Thyroid gland (tissue), 4 donors: ENCODE data around the gene ZNF839. TPM values are rescaled to one million over a fixed set of nuclear protein-coding genes. Genes with fewer than 3 reads are reported as not detected.

Source experiments
- DNase-seq, 2 donors: peaks; one replicate each; pipeline ENCODE4 v3.0.0-alpha.2; 2019
- H3K27ac ChIP-seq, 3 donors: fragments of 200-600 bp; sonication (generic); 1 replicate in 2 of 3; 2 replicates in 1 of 3; pipeline ENCODE4 v1.5.1; 2016 to 2019; ENCODE audit warnings: mild to moderate bottlenecking in 1 of 3, moderate library complexity in 1 of 3
- H3K27me3 ChIP-seq: fragments of 200-600 bp; sonication (generic); one replicate; pipeline ENCODE4 v1.5.1; 2019
- H3K36me3 ChIP-seq, 2 donors: fragments of 200-600 bp; sonication (generic); one replicate each; pipeline ENCODE4 v1.5.1; 2016 to 2019
- H3K4me1 ChIP-seq, 2 donors: fragments of 200-600 bp; sonication (generic); one replicate each; pipeline ENCODE4 v1.5.1; 2017 to 2019
- H3K4me3 ChIP-seq, 3 donors: fragments of 200-600 bp; sonication (generic); replicated peaks in 1 of 3; 1 replicate in 2 of 3; 2 replicates in 1 of 3; pipeline ENCODE4 v1.5.1; 2016; ENCODE audit warnings: mild to moderate bottlenecking in 1 of 3
- H3K9me3 ChIP-seq: fragments of 200-600 bp; sonication (generic); one replicate; pipeline ENCODE4 v1.5.1; 2017
- POLR2A ChIP-seq, 2 donors: fragments of 450-650 bp; IDR thresholded peaks; one replicate each; pipeline ENCODE4 v1.6.1; 2017; ENCODE audit warnings: antibody characterized with exemption in 2 of 2, mild to moderate bottlenecking in 2 of 2, moderate library complexity in 1 of 2
- WGBS, 2 donors: methylation state at CpG; one replicate each; pipeline ENCODE4 v1.1.5; 2017; 5-methylcytosine and 5-hydroxymethylcytosine counted together
- intact Hi-C: fragments of 100-400 bp; cut with DNase I; formaldehyde crosslinking; loops from one replicate; pipeline ENCODE4 v1.15.1; 2023
- total RNA-seq, 4 donors: library from RNA; depleted of rRNA; stranded (reverse); fragments of >200 nt; gene quantifications; one replicate each; pipeline ENCODE4 v1.2.3, GENCODE V29; 2016
- TF ChIP-seq, protein P1 (sequence below), 6 experiments: fragments of 200-600 bp in 3 of 6; fragments of 450-650 bp in 3 of 6; sonication (generic) in 3 of 6; IDR thresholded peaks; one replicate each; pipeline ENCODE4 v1.5.1; 2016 to 2019; ENCODE audit warnings: antibody characterized with exemption in 6 of 6, mild to moderate bottlenecking in 2 of 6, inconsistent platforms in 1 of 6, moderate library complexity in 1 of 6

Gene ZNF839
- total RNA-seq, 4 donors from 2014 or later: 9.1 to 14.2 (median 12.9) TPM

DNA sequence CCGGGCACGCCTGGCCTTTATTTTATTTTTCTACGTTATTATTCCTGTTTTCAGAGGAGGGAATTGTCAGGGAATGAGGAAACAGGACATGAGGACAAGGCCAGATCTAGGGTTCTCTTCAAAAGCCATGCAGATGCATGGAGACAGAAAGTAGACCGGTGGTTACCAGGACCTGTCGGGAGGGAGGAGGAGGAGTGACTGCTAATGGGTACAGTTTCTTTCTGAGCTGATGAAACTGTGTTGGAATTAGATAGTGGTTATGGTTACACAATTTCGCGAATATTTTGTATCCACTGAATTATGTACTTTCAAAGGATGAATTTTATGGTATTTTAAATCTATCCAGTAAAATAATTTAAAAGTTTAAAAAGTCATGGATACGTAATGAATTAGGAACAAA is 11.3 kb downstream of the ZNF839 start:
- TF ChIP-seq, protein P1, sequence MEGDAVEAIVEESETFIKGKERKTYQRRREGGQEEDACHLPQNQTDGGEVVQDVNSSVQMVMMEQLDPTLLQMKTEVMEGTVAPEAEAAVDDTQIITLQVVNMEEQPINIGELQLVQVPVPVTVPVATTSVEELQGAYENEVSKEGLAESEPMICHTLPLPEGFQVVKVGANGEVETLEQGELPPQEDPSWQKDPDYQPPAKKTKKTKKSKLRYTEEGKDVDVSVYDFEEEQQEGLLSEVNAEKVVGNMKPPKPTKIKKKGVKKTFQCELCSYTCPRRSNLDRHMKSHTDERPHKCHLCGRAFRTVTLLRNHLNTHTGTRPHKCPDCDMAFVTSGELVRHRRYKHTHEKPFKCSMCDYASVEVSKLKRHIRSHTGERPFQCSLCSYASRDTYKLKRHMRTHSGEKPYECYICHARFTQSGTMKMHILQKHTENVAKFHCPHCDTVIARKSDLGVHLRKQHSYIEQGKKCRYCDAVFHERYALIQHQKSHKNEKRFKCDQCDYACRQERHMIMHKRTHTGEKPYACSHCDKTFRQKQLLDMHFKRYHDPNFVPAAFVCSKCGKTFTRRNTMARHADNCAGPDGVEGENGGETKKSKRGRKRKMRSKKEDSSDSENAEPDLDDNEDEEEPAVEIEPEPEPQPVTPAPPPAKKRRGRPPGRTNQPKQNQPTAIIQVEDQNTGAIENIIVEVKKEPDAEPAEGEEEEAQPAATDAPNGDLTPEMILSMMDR (IDR thresholded peaks at IDR 0.05): no peak
- TF ChIP-seq POLR2A (IDR thresholded peaks at IDR 0.05): no peak
- Histone ChIP-seq H3K9me3 (no peaks in the 10 kb centered on the region), H3K4me1 (no peaks in the 10 kb centered on the region), H3K27me3 (no peaks in the 10 kb centered on the region), H3K27ac (no peak overlapping the region), H3K4me3 (no peak overlapping the region), H3K36me3 (peaks cover 8 to 13% of the 10 kb centered on the region in 2 donors)
- no peak for DNase-seq
- WGBS, 2 donors: 96% methylated on average over 8 of the region's 8 CpGs
- intact Hi-C loops: no loop called here

- WGBS, 2 donors: 87 to 90% methylated on average over 7 of the region's 7 CpGs
- no peak for TF ChIP-seq POLR2A (IDR thresholded peaks at IDR 0.05)
- TF ChIP-seq, protein P1 (IDR thresholded peaks at IDR 0.05): no peak
- peaks cover 4 to 5% of the 10 kb centered on the region in 2 donors for H3K36me3 ChIP-seq
Measured at GRCh38 chr14:102333390-102333789, 13.8 kb downstream of the ZNF839 start.

GRCh38 chr14:102333795-102334705 is 14.5 kb downstream of the ZNF839 start:
- TF ChIP-seq, protein P1 (IDR thresholded peaks at IDR 0.05): no peak
- TF ChIP-seq POLR2A (IDR thresholded peaks at IDR 0.05): no peak
- no peak overlapping the region for H3K27ac ChIP-seq
- H3K9me3 ChIP-seq: no peaks in the 10 kb centered on the region
- no peaks in the 10 kb centered on the region for H3K4me1 ChIP-seq
- intact Hi-C loops: no loop called here
- H3K36me3 ChIP-seq: peaks cover 8% of the 10 kb centered on the region in 2 donors
- no peak overlapping the region for H3K4me3 ChIP-seq
- no peaks in the 10 kb centered on the region for H3K27me3 ChIP-seq
- DNase-seq: no peak
- WGBS, 2 donors: 95 to 98% methylated on average over 12 to 13 of the region's 13 CpGs

More at GRCh38 chr14:102333390-102333789, 13.8 kb downstream of the ZNF839 start:
- intact Hi-C loops: no loop called here
- no peak for DNase-seq
- Histone ChIP-seq H3K9me3 (no peaks in the 10 kb centered on the region), H3K27me3 (no peaks in the 10 kb centered on the region), H3K27ac (no peak overlapping the region), H3K4me3 (no peak overlapping the region), H3K4me1 (no peaks in the 10 kb centered on the region)

GRCh38 chr14:102335163-102335562 is 15.6 kb downstream of the ZNF839 start:
- H3K4me3 ChIP-seq: no peak overlapping the region
- no peaks in the 10 kb centered on the region for H3K4me1 ChIP-seq
- no peak overlapping the region for H3K27ac ChIP-seq
- TF ChIP-seq POLR2A (IDR thresholded peaks at IDR 0.05): no peak
- TF ChIP-seq, protein P1 (IDR thresholded peaks at IDR 0.05): no peak
- no peak for DNase-seq
- peaks cover 11 to 14% of the 10 kb centered on the region in 2 donors for H3K36me3 ChIP-seq
- WGBS, 2 donors: 93 to 95% methylated on average over 5 of the region's 7 CpGs
- intact Hi-C loops: no loop called here
- no peaks in the 10 kb centered on the region for H3K27me3 ChIP-seq
- no peaks in the 10 kb centered on the region for H3K9me3 ChIP-seq

DNA sequence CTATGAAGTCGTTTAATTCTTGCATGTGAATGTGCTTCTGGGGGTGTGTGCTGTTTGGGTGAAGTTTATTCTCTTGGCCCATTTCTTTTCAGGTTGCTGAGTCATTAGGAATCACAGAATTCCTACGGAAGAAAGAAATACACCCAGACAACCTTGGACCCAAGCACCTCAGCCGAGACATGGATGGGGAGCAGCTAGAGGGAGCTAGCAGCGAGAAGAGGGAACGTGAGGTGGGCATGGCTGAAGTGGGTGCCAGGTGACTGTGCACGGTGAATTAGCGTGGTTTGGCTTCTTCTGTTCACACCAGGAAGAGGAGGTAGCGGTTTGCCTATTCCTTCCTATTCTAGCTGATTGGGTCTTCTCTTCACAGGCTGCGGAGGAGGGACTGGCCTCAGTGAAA is 19.2 kb downstream of the ZNF839 start:
- intact Hi-C loops: no loop called here
- Histone ChIP-seq H3K27ac (no peak overlapping the region), H3K4me1 (no peaks in the 10 kb centered on the region), H3K9me3 (no peaks in the 10 kb centered on the region), H3K36me3 (peaks cover 18 to 19% of the 10 kb centered on the region in 2 donors), H3K4me3 (no peak overlapping the region), H3K27me3 (no peaks in the 10 kb centered on the region)
- WGBS, 2 donors: 91 to 93% methylated on average over 8 to 9 of the region's 9 CpGs
- no peak for DNase-seq
- no peak for TF ChIP-seq POLR2A (IDR thresholded peaks at IDR 0.05)
- TF ChIP-seq, protein P1 (IDR thresholded peaks at IDR 0.05): no peak
